Astrocyte (in vitro differentiated cells and primary cell): ENCODE results near the gene SFTPB. TPM values are rescaled to one million over a fixed set of nuclear protein-coding genes. Genes with fewer than 3 reads are reported as not detected.

Experiments used
- DNase-seq: peaks from one replicate; pipeline ENCODE4 v3.0.0-alpha.2; 2010; ENCODE audit warnings: low read depth
- FAIRE-seq: peaks from 2 replicates; lab custom pipeline; 2011; peaks lifted over from hg19 to GRCh38; lab: Jason Lieb, UNC
- H2AFZ ChIP-seq: 2 replicates; pipeline ENCODE4 v1.6.0; 2012; ENCODE audit warnings: low read depth, low read length, inconsistent platforms
- H3K27ac ChIP-seq: 2 replicates; pipeline ENCODE4 v1.5.1; 2011; ENCODE audit warnings: low read depth, low read length, inconsistent platforms
- H3K27me3 ChIP-seq: 2 replicates; pipeline ENCODE4 v1.6.0; 2011; ENCODE audit warnings: low read length, inconsistent platforms; ENCODE audit not compliant: insufficient read depth
- H3K36me3 ChIP-seq: 2 replicates; pipeline ENCODE4 v1.5.1; 2011; ENCODE audit warnings: low read length, inconsistent platforms; ENCODE audit not compliant: insufficient read depth
- H3K4me1 ChIP-seq: 2 replicates; pipeline ENCODE4 v1.5.1; 2011; ENCODE audit warnings: low read length, inconsistent platforms; ENCODE audit not compliant: insufficient read depth
- H3K4me2 ChIP-seq: 2 replicates; pipeline ENCODE4 v1.6.0; 2012; ENCODE audit warnings: low read length, inconsistent platforms
- H3K4me3 ChIP-seq: 2 replicates; pipeline ENCODE4 v1.5.1; 2011; ENCODE audit warnings: low read depth, mild to moderate bottlenecking, low read length, inconsistent platforms; ENCODE audit not compliant: insufficient read depth
- H3K79me2 ChIP-seq: 2 replicates; pipeline ENCODE4 v1.6.0; 2012; ENCODE audit warnings: mild to moderate bottlenecking, low read length, inconsistent platforms; ENCODE audit not compliant: insufficient read depth
- H3K9ac ChIP-seq: 2 replicates; pipeline ENCODE4 v1.6.0; 2012; ENCODE audit warnings: mild to moderate bottlenecking, low read length, inconsistent platforms
- H3K9me3 ChIP-seq: 2 replicates; pipeline ENCODE4 v1.5.1; 2012; ENCODE audit warnings: low read depth, mild to moderate bottlenecking, low read length, inconsistent platforms; ENCODE audit not compliant: insufficient read depth
- H4K20me1 ChIP-seq: 2 replicates; pipeline ENCODE4 v1.6.0; 2012; ENCODE audit warnings: low read length, inconsistent platforms; ENCODE audit not compliant: insufficient read depth
- H3K27ac Mint-ChIP-seq: one replicate; pipeline ENCODE4 v1.8.0; 2021; ENCODE audit warnings: mild to moderate bottlenecking, mixed read lengths; ENCODE audit not compliant: unreplicated experiment
- H3K27me3 Mint-ChIP-seq: one replicate; pipeline ENCODE4 v1.8.0; 2021; ENCODE audit warnings: low read depth, mixed read lengths; ENCODE audit not compliant: unreplicated experiment
- H3K36me3 Mint-ChIP-seq: one replicate; pipeline ENCODE4 v1.8.0; 2021; ENCODE audit warnings: low read depth, mixed read lengths; ENCODE audit not compliant: unreplicated experiment
- H3K4me1 Mint-ChIP-seq: one replicate; pipeline ENCODE4 v1.8.0; 2021; ENCODE audit warnings: low read depth, mixed read lengths; ENCODE audit not compliant: unreplicated experiment
- H3K4me3 Mint-ChIP-seq: one replicate; pipeline ENCODE4 v1.8.0; 2021; ENCODE audit warnings: mild to moderate bottlenecking, moderate library complexity, mixed read lengths; ENCODE audit not compliant: unreplicated experiment
- H3K9me3 Mint-ChIP-seq: one replicate; pipeline ENCODE4 v1.8.0; 2021; ENCODE audit warnings: mild to moderate bottlenecking, mixed read lengths; ENCODE audit not compliant: unreplicated experiment
- CTCF ChIP-seq: IDR thresholded peaks from 2 replicates; pipeline ENCODE4 v1.5.1; 2011; ENCODE audit warnings: low read depth, mild to moderate bottlenecking, inconsistent platforms, low read length, moderate library complexity; ENCODE audit not compliant: insufficient read depth
- EZH2 ChIP-seq: IDR thresholded peaks from 2 replicates; pipeline ENCODE4 v1.6.1; 2012; ENCODE audit warnings: mild to moderate bottlenecking, low read length, inconsistent platforms; ENCODE audit not compliant: insufficient read depth
- total RNA-seq: library from RNA; stranded (reverse); gene quantifications from 2 replicates; pipeline ENCODE4 v1.2.1, GENCODE V29; 2021

SFTPB gene
- total RNA-seq, 1 donor from 2014 or later = not detected

- Mint-ChIP-seq H3K36me3 (peaks cover 17% of the 10 kb centered on the region), H3K27me3 (no peaks in the 10 kb centered on the region), H3K4me1 (peaks cover 3% of the 10 kb centered on the region), H3K27ac (no peak overlapping the region), H3K9me3 (no peaks in the 10 kb centered on the region), H3K4me3 (no peak overlapping the region)
- FAIRE-seq = no peak
- H3K27ac ChIP-seq = no peak overlapping the region
- TF ChIP-seq CTCF = no peak
- no peak for TF ChIP-seq EZH2
- H3K36me3 ChIP-seq = peaks cover 45% of the 10 kb centered on the region
- H3K9me3 ChIP-seq = no peaks in the 10 kb centered on the region
- H3K79me2 ChIP-seq = peaks cover 24% of the 10 kb centered on the region
- H3K4me1 ChIP-seq = no peaks in the 10 kb centered on the region
- H3K9ac ChIP-seq = no peak overlapping the region
- peaks cover 32% of the 10 kb centered on the region for H4K20me1 ChIP-seq
- no peak for DNase-seq
- H2AFZ ChIP-seq = no peak overlapping the region
- H3K4me3 ChIP-seq = no peak overlapping the region
- H3K4me2 ChIP-seq = no peak overlapping the region
- no peaks in the 10 kb centered on the region for H3K27me3 ChIP-seq
Observed at GRCh38 chr2:85635011-85635410, 33.0 kb downstream of the SFTPB start.

GRCh38 chr2:85631316-85631715 lies 36.7 kb downstream of the SFTPB start:
- H4K20me1 ChIP-seq = peaks cover 26% of the 10 kb centered on the region
- H3K79me2 ChIP-seq = peaks cover 24% of the 10 kb centered on the region
- peaks cover 3% of the 10 kb centered on the region for H3K4me1 Mint-ChIP-seq
- H2AFZ ChIP-seq = no peak overlapping the region
- H3K4me2 ChIP-seq = no peak overlapping the region
- no peak overlapping the region for H3K27ac ChIP-seq
- no peaks in the 10 kb centered on the region for H3K27me3 ChIP-seq
- no peaks in the 10 kb centered on the region for H3K9me3 ChIP-seq
- no peak for TF ChIP-seq CTCF
- TF ChIP-seq EZH2 = no peak
- no peak overlapping the region for H3K27ac Mint-ChIP-seq
- no peak overlapping the region for H3K4me3 ChIP-seq
- H3K36me3 Mint-ChIP-seq = peaks cover 14% of the 10 kb centered on the region
- DNase-seq (no peak), FAIRE-seq (no peak)
- H3K4me3 Mint-ChIP-seq = no peak overlapping the region
- H3K9ac ChIP-seq = no peak overlapping the region
- no peaks in the 10 kb centered on the region for H3K4me1 ChIP-seq
- H3K27me3 Mint-ChIP-seq = no peaks in the 10 kb centered on the region
- H3K36me3 ChIP-seq = peaks cover 40% of the 10 kb centered on the region
- H3K9me3 Mint-ChIP-seq = no peaks in the 10 kb centered on the region

GRCh38 chr2:85628658-85629057 lies 39.3 kb downstream of the SFTPB start:
- Mint-ChIP-seq H3K4me1 (no peaks in the 10 kb centered on the region), H3K4me3 (no peak overlapping the region), H3K36me3 (peaks cover 25% of the 10 kb centered on the region), H3K27ac (no peak overlapping the region), H3K27me3 (no peaks in the 10 kb centered on the region), H3K9me3 (no peaks in the 10 kb centered on the region)
- Histone ChIP-seq H2AFZ (no peak overlapping the region), H4K20me1 (peaks cover 24% of the 10 kb centered on the region), H3K36me3 (peaks cover 51% of the 10 kb centered on the region), H3K4me3 (no peak overlapping the region), H3K27me3 (no peaks in the 10 kb centered on the region), H3K27ac (no peak overlapping the region), H3K9ac (no peak overlapping the region), H3K4me1 (no peaks in the 10 kb centered on the region), H3K9me3 (no peaks in the 10 kb centered on the region), H3K4me2 (no peak overlapping the region), H3K79me2 (peaks cover 20% of the 10 kb centered on the region)
- DNase-seq = no peak
- no peak for TF ChIP-seq EZH2
- no peak for TF ChIP-seq CTCF
- FAIRE-seq = no peak
